HepG2 (cell line): ENCODE results near the gene SPNS2. TPM values are rescaled to one million over a fixed set of nuclear protein-coding genes. Genes with fewer than 3 reads are reported as not detected.

ENCODE experiments used
- BRD4 ChIP-seq: sonication (generic); formaldehyde crosslinking; IDR thresholded peaks from 2 replicates; pipeline ENCODE4 v1.4.0; 2020; ENCODE audit warnings: missing genetic modification reagents
- JUNB ChIP-seq: sonication (generic); formaldehyde crosslinking; IDR thresholded peaks from 2 replicates; pipeline ENCODE4 v1.8.0; 2022; ENCODE audit warnings: missing genetic modification reagents, mild to moderate bottlenecking, borderline replicate concordance
- KDM1A ChIP-seq: IDR thresholded peaks from 2 replicates; pipeline ENCODE4 v1.6.1; 2016; ENCODE audit warnings: missing compliant biosample characterization
- KMT2A ChIP-seq: sonication (generic); formaldehyde crosslinking; IDR thresholded peaks from 2 replicates; pipeline ENCODE4 v1.4.0; 2020; ENCODE audit warnings: missing genetic modification reagents
- MLLT10 ChIP-seq: sonication (generic); formaldehyde crosslinking; IDR thresholded peaks from 2 replicates; pipeline ENCODE4 v1.4.0; 2020; ENCODE audit warnings: missing genetic modification reagents
- NCOA1 ChIP-seq: sonication (generic); formaldehyde crosslinking; IDR thresholded peaks from 2 replicates; pipeline ENCODE4 v1.9.0; 2021; ENCODE audit warnings: missing genetic modification reagents
- NCOR1 ChIP-seq: fragments of 200-600 bp; sonication (generic); IDR thresholded peaks from 2 replicates; pipeline ENCODE4 v1.7.0; 2017; ENCODE audit warnings: antibody characterized with exemption, low read length, borderline replicate concordance
- PHF20 ChIP-seq: sonication (generic); formaldehyde crosslinking; IDR thresholded peaks from 2 replicates; pipeline ENCODE4 v1.5.0; 2020; ENCODE audit warnings: mild to moderate bottlenecking, missing genetic modification reagents
- POLR2AphosphoS5 ChIP-seq: IDR thresholded peaks from 2 replicates; pipeline ENCODE4 v1.6.1; 2012; ENCODE audit warnings: low read depth, low read length
- RBM39 ChIP-seq: fragments of 200-400 bp; formaldehyde crosslinking; IDR thresholded peaks from one replicate; pipeline ENCODE4 v1.6.1; 2018; ENCODE audit warnings: antibody characterized with exemption, mild to moderate bottlenecking, low read depth, low read length; ENCODE audit not compliant: poor library complexity, severe bottlenecking
- REL ChIP-seq: sonication (generic); formaldehyde crosslinking; conservative IDR thresholded peaks from 2 replicates; pipeline ENCODE4 v1.8.0; 2022; ENCODE audit warnings: mild to moderate bottlenecking, missing genetic modification reagents, moderate library complexity
- SAFB2 ChIP-seq: sonication (generic); formaldehyde crosslinking; IDR thresholded peaks from 2 replicates; pipeline ENCODE4 v1.5.1; 2020; ENCODE audit warnings: missing genetic modification reagents, low read depth, mild to moderate bottlenecking, borderline replicate concordance
- SATB2 ChIP-seq: sonication (generic); formaldehyde crosslinking; IDR thresholded peaks from 2 replicates; pipeline ENCODE4 v1.5.0; 2020; ENCODE audit warnings: missing genetic modification reagents
- SNAPC5 ChIP-seq: sonication (generic); formaldehyde crosslinking; IDR thresholded peaks from 2 replicates; pipeline ENCODE4 v1.8.1; 2023; ENCODE audit warnings: mild to moderate bottlenecking, missing genetic modification reagents, borderline replicate concordance
- TBX2 ChIP-seq: sonication (generic); formaldehyde crosslinking; IDR thresholded peaks from 2 replicates; pipeline ENCODE4 v1.5.0; 2020; ENCODE audit warnings: missing genetic modification reagents, mild to moderate bottlenecking, borderline replicate concordance
- TEAD3 ChIP-seq: optimal IDR thresholded peaks from 2 replicates; pipeline ENCODE3; 2016; ENCODE audit warnings: borderline replicate concordance
- TFAP4 ChIP-seq: sonication (generic); IDR thresholded peaks from 2 replicates; pipeline ENCODE4 v1.6.1; 2016; ENCODE audit warnings: low read depth, borderline replicate concordance
- ZBTB3 ChIP-seq: sonication (generic); formaldehyde crosslinking; IDR thresholded peaks from 2 replicates; pipeline ENCODE4 v1.4.0; 2020; ENCODE audit warnings: low read depth, mild to moderate bottlenecking, moderate library complexity, missing genetic modification reagents, borderline replicate concordance
- ZBTB42 ChIP-seq: sonication (generic); formaldehyde crosslinking; IDR thresholded peaks from 2 replicates; pipeline ENCODE4 v1.5.0; 2020; ENCODE audit warnings: mild to moderate bottlenecking, missing genetic modification reagents
- ZFP91 ChIP-seq: sonication (generic); formaldehyde crosslinking; IDR thresholded peaks from 2 replicates; pipeline ENCODE4 v1.9.0; 2022; ENCODE audit warnings: missing genetic modification reagents, mild to moderate bottlenecking, borderline replicate concordance
- ZKSCAN5 ChIP-seq: sonication (generic); formaldehyde crosslinking; IDR thresholded peaks from 2 replicates; pipeline ENCODE4 v1.5.1; 2020; ENCODE audit warnings: mild to moderate bottlenecking, missing genetic modification reagents
- ZNF331 ChIP-seq: sonication (generic); formaldehyde crosslinking; IDR thresholded peaks from 2 replicates; pipeline ENCODE4 v1.4.0; 2020; ENCODE audit warnings: missing genetic modification reagents
- ZNF547 ChIP-seq: sonication (generic); formaldehyde crosslinking; IDR thresholded peaks from 2 replicates; pipeline ENCODE4 v1.5.1; 2020; ENCODE audit warnings: mild to moderate bottlenecking, missing genetic modification reagents
- ZNF558 ChIP-seq: sonication (generic); formaldehyde crosslinking; IDR thresholded peaks from 2 replicates; pipeline ENCODE4 v1.9.0; 2022; ENCODE audit warnings: mild to moderate bottlenecking, missing genetic modification reagents, borderline replicate concordance
- ZNF720 ChIP-seq: sonication (generic); formaldehyde crosslinking; IDR thresholded peaks from 2 replicates; pipeline ENCODE4 v1.4.0; 2020; ENCODE audit warnings: missing genetic modification reagents
- ZNF770 ChIP-seq: sonication (generic); formaldehyde crosslinking; IDR thresholded peaks from 2 replicates; pipeline ENCODE4 v1.5.0; 2020; ENCODE audit warnings: mild to moderate bottlenecking, missing genetic modification reagents
- ZNF773 ChIP-seq: sonication (generic); formaldehyde crosslinking; IDR thresholded peaks from 2 replicates; pipeline ENCODE4 v1.4.0; 2020; ENCODE audit warnings: missing genetic modification reagents, borderline replicate concordance
- polyA plus RNA-seq, 8 experiments: library from polyadenylated mRNA; depleted of rRNA in 3 of 8; stranded (reverse) in 7 of 8; unstranded in 1 of 8; fragments of >200 nt; fragmentation: Illumina TruSeq in 4 of 8; extraction: Trizol in 4 of 8; gene quantifications; 2 replicates each; pipeline versions ENCODE4 v1.2.1 to v1.2.3, GENCODE V29; 2011 to 2016; ENCODE audit warnings: low read depth in 4 of 8, missing spikeins in 1 of 8, mixed read lengths in 1 of 8; ENCODE audit not compliant: insufficient read depth in 1 of 8
- total RNA-seq, 5 experiments: library from RNA; depleted of rRNA; stranded (reverse); fragments of >200 nt; fragmentation: Illumina TruSeq; extraction: Trizol; gene quantifications; 2 replicates each; pipeline ENCODE4 v1.2.3, GENCODE V29; 2016; ENCODE audit warnings: low read depth in 1 of 5

The SPNS2 gene
- total and polyA plus RNA-seq, 2 of the 13 experiments (the other 11 are each of a cell fraction or from before 2014, with no cell fraction given): 0.01 TPM; not detected in 1

GRCh38 chr17:4566785-4567184 is 68.1 kb downstream of the SPNS2 start (continued):
- TF ChIP-seq ZNF770: no peak
- TF ChIP-seq PHF20 (CRISPR knock-in tag): no peak
- TF ChIP-seq KMT2A: 0 out of 2 replicates have a peak, but pooled peaks have one; percentile 30
- no peak for TF ChIP-seq ZKSCAN5
- TF ChIP-seq SNAPC5 (CRISPR knock-in tag): no peak
- TF ChIP-seq POLR2AphosphoS5: no peak
- TF ChIP-seq BRD4 (CRISPR knock-in tag): no peak
- no peak for TF ChIP-seq RBM39
- no peak for TF ChIP-seq MLLT10 (CRISPR knock-in tag)
- TF ChIP-seq NCOA1 (CRISPR knock-in tag): no peak
- no peak for TF ChIP-seq TFAP4
- peak; percentile 32 for TF ChIP-seq TEAD3 (CRISPR knock-in tag)
- no peak for TF ChIP-seq NCOR1
- TF ChIP-seq ZNF773 (CRISPR knock-in tag): no peak
- TF ChIP-seq ZNF720: no peak
- TF ChIP-seq JUNB: no peak
- no peak for TF ChIP-seq TBX2 (CRISPR knock-in tag)
- no peak for TF ChIP-seq ZBTB3 (CRISPR knock-in tag)
- TF ChIP-seq KDM1A (CRISPR knock-in tag): no peak
- no peak for TF ChIP-seq REL (CRISPR knock-in tag)
- TF ChIP-seq ZNF558 (CRISPR knock-in tag): no peak
- no peak for TF ChIP-seq ZNF331
- no peak for TF ChIP-seq ZBTB42 (CRISPR knock-in tag)
- no peak for TF ChIP-seq ZFP91 (CRISPR knock-in tag)
- no peak for TF ChIP-seq SATB2 (CRISPR knock-in tag)
- no peak for TF ChIP-seq ZNF547 (CRISPR knock-in tag)
- TF ChIP-seq SAFB2: no peak
